Astrocyte (in vitro differentiated cells and primary cell): ENCODE results near the gene RRBP1.

Source experiments
- CTCF ChIP-seq: IDR thresholded peaks from 2 replicates; pipeline ENCODE4 v1.5.1; 2011; ENCODE audit warnings: low read depth, mild to moderate bottlenecking, inconsistent platforms, low read length, moderate library complexity; ENCODE audit not compliant: insufficient read depth
- EZH2 ChIP-seq: IDR thresholded peaks from 2 replicates; pipeline ENCODE4 v1.6.1; 2012; ENCODE audit warnings: mild to moderate bottlenecking, low read length, inconsistent platforms; ENCODE audit not compliant: insufficient read depth

- TF ChIP-seq EZH2 (no peak), CTCF (no peak)
Measured at GRCh38 chr20:17714597-17714996, 32.6 kb upstream of the RRBP1 start.
